Parathyroid adenoma (tissue), 2 donors: Measurements from ENCODE around the gene MBTPS2.

Experiments used
- H2AFZ ChIP-seq: fragments of 300-600 bp; sonication (generic); one replicate; pipeline ENCODE4 v1.7.0; 2017; ENCODE audit warnings: antibody characterized with exemption, mild to moderate bottlenecking
- H3K27ac ChIP-seq: fragments of 300-600 bp; sonication (generic); one replicate; pipeline ENCODE4 v1.7.0; 2017
- H3K27me3 ChIP-seq: fragments of 300-600 bp; sonication (generic); one replicate; pipeline ENCODE4 v1.7.0; 2017; ENCODE audit warnings: low read length; ENCODE audit not compliant: control insufficient read depth, insufficient read depth
- H3K36me3 ChIP-seq: fragments of 300-600 bp; sonication (generic); one replicate; pipeline ENCODE4 v1.7.0; 2017; ENCODE audit warnings: low read length; ENCODE audit not compliant: control insufficient read depth, insufficient read depth
- H3K4me1 ChIP-seq: fragments of 300-600 bp; sonication (generic); one replicate; pipeline ENCODE4 v1.7.0; 2017; ENCODE audit warnings: control low read depth
- H3K4me2 ChIP-seq: fragments of 300-600 bp; sonication (generic); one replicate; pipeline ENCODE4 v1.7.0; 2017; ENCODE audit warnings: low read length
- H3K4me3 ChIP-seq: fragments of 300-600 bp; sonication (generic); one replicate; pipeline ENCODE4 v1.7.0; 2017; ENCODE audit warnings: low read depth, low read length
- H3K79me2 ChIP-seq: fragments of 300-600 bp; sonication (generic); one replicate; pipeline ENCODE4 v1.7.0; 2017; ENCODE audit warnings: control low read depth
- H3K9ac ChIP-seq: fragments of 300-600 bp; sonication (generic); one replicate; pipeline ENCODE4 v1.7.0; 2017; ENCODE audit warnings: mild to moderate bottlenecking
- H3K9me3 ChIP-seq: fragments of 300-600 bp; sonication (generic); one replicate; pipeline ENCODE4 v1.7.0; 2017; ENCODE audit warnings: low read length; ENCODE audit not compliant: control insufficient read depth
- CTCF ChIP-seq: fragments of 300-600 bp; sonication (generic); IDR thresholded peaks from one replicate; pipeline ENCODE4 v1.7.0; 2017; ENCODE audit warnings: antibody characterized with exemption, mild to moderate bottlenecking
- donor health status: primary hyperparathyroidism.

The MBTPS2 gene

DNA sequence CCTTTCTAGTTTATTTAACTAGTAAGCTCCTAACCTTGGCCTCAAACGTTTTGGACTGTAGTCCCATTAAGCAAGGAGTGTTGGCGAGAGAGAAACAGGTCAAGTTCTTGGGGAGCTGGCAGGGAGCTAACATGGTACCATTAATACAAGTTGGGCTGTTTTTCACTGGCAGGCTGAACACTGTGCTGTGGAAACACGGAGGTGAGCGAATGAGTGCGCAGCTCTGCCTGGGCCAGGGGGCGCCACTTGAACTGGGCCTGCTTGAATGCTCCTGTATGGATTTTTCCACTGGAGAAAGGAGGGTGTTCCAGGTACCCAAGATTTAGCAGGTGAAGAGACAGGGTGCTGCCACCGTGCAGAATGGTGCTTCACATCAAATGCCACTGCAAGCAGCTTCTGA lies 93.7 kb downstream of the MBTPS2 start:
- Histone ChIP-seq H3K27me3 (no peaks in the 10 kb centered on the region), H3K4me1 (no peaks in the 10 kb centered on the region), H3K79me2 (no peaks in the 10 kb centered on the region), H3K9ac (no peak overlapping the region), H3K4me2 (no peak overlapping the region), H2AFZ (no peak overlapping the region), H3K9me3 (no peaks in the 10 kb centered on the region), H3K27ac (no peak overlapping the region), H3K4me3 (no peak overlapping the region), H3K36me3 (no peaks in the 10 kb centered on the region)
- TF ChIP-seq CTCF = no peak

DNA sequence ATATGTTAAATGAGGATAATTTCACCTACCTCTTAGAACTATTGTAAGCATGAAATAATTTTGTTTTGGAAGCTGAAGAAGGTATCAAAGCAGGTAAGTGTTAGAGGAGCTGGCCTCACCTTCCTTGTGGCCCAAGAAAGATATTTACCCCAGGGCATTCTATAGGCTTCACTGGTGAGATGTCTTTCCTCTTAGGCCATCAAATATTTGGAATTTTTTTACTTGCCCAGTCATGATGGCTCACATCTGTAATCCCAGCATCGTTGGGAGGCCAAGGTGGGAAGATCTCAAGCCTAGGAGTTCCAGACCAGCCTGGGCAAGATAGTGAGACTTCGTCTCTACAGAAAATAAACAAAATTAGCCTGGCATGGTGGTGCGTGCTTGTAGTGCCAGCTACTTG lies 95.0 kb downstream of the MBTPS2 start:
- no peaks in the 10 kb centered on the region for H3K9me3 ChIP-seq
- H3K4me2 ChIP-seq = no peak overlapping the region
- H2AFZ ChIP-seq = no peak overlapping the region
- TF ChIP-seq CTCF = no peak
- H3K27me3 ChIP-seq = no peaks in the 10 kb centered on the region
- H3K4me1 ChIP-seq = no peaks in the 10 kb centered on the region
- no peaks in the 10 kb centered on the region for H3K36me3 ChIP-seq
- H3K79me2 ChIP-seq = no peaks in the 10 kb centered on the region
- no peak overlapping the region for H3K9ac ChIP-seq
- no peak overlapping the region for H3K27ac ChIP-seq
- no peak overlapping the region for H3K4me3 ChIP-seq
